SK-N-SH treated with all-trans-retinoic acid at 6 μM for 48 hours (cell line): ENCODE results near the gene PPP2R5B.

Source experiments
- ATAC-seq: fragments of 200-7000 bp; cut with Tn5 transposase; 3 replicates; pipeline ENCODE4 v1.9.1; 2020; ENCODE audit warnings: mild to moderate bottlenecking, moderate library complexity
- ARNTL ChIP-seq: fragments of 450-650 bp; formaldehyde crosslinking; IDR thresholded peaks from 2 replicates; pipeline ENCODE4 v1.5.0; 2020; ENCODE audit warnings: low read depth, mild to moderate bottlenecking, moderate library complexity, borderline replicate concordance
- BACH2 ChIP-seq: fragments of 250-450 bp; sonication (Bioruptor Pico); IDR thresholded peaks from 2 replicates; pipeline ENCODE4 v1.9.0; 2021; ENCODE audit warnings: mild to moderate bottlenecking, borderline replicate concordance
- CREB5 ChIP-seq: fragments of 250-450 bp; sonication (Bioruptor Pico); IDR thresholded peaks from 2 replicates; pipeline ENCODE4 v1.5.1; 2020; ENCODE audit warnings: low read depth, mild to moderate bottlenecking, moderate library complexity
- CSDC2 ChIP-seq: fragments of 250-450 bp; sonication (Bioruptor Pico); IDR thresholded peaks from 2 replicates; pipeline ENCODE4 v1.5.0; 2020; ENCODE audit warnings: mild to moderate bottlenecking, moderate library complexity
- ESRRG ChIP-seq: fragments of 250-450 bp; sonication (Bioruptor Pico); IDR thresholded peaks from 2 replicates; pipeline ENCODE4 v1.6.1; 2021; ENCODE audit warnings: mild to moderate bottlenecking
- GLIS3 ChIP-seq: fragments of 250-450 bp; sonication (Bioruptor Pico); IDR thresholded peaks from 2 replicates; pipeline ENCODE4 v1.5.0; 2020; ENCODE audit warnings: mild to moderate bottlenecking, moderate library complexity
- ISL1 ChIP-seq: fragments of 250-450 bp; sonication (Bioruptor Pico); IDR thresholded peaks from 2 replicates; pipeline ENCODE4 v2.1.2; 2022; ENCODE audit warnings: mild to moderate bottlenecking, moderate library complexity
- OSR1 ChIP-seq: fragments of 250-450 bp; sonication (Bioruptor Pico); IDR thresholded peaks from 2 replicates; pipeline ENCODE4 v1.8.0; 2022; ENCODE audit warnings: moderate library complexity, mild to moderate bottlenecking, inconsistent platforms
- PPARA ChIP-seq: fragments of 250-450 bp; sonication (Bioruptor Pico); IDR thresholded peaks from 2 replicates; pipeline ENCODE4 v1.5.0; 2020; ENCODE audit warnings: mild to moderate bottlenecking, borderline replicate concordance
- RARB ChIP-seq: fragments of 250-450 bp; sonication (Bioruptor Pico); IDR thresholded peaks from 2 replicates; pipeline ENCODE4 v1.8.0; 2021; ENCODE audit warnings: mild to moderate bottlenecking, moderate library complexity
- SNAI2 ChIP-seq: fragments of 250-450 bp; sonication (Bioruptor Pico); IDR thresholded peaks from 2 replicates; pipeline ENCODE4 v1.5.0; 2020; ENCODE audit warnings: mild to moderate bottlenecking, moderate library complexity
- TCF4 ChIP-seq: fragments of 250-450 bp; sonication (Bioruptor Pico); IDR thresholded peaks from 2 replicates; pipeline ENCODE4 v1.8.0; 2021; ENCODE audit warnings: mild to moderate bottlenecking, moderate library complexity, borderline replicate concordance
- TOX ChIP-seq: fragments of 250-450 bp; sonication (Bioruptor Pico); IDR thresholded peaks from 2 replicates; pipeline ENCODE4 v1.8.0; 2021; ENCODE audit warnings: mild to moderate bottlenecking, moderate library complexity, borderline replicate concordance
- ZC3H10 ChIP-seq: fragments of 250-450 bp; sonication (Bioruptor Pico); IDR thresholded peaks from 2 replicates; pipeline ENCODE4 v1.5.1; 2021; ENCODE audit warnings: mild to moderate bottlenecking, moderate library complexity
- ZFP30 ChIP-seq: fragments of 450-650 bp; formaldehyde crosslinking; IDR thresholded peaks from 2 replicates; pipeline ENCODE4 v1.5.0; 2022; ENCODE audit warnings: mild to moderate bottlenecking, moderate library complexity
- ZNF565 ChIP-seq: fragments of 450-650 bp; formaldehyde crosslinking; conservative IDR thresholded peaks from 2 replicates; pipeline ENCODE4 v1.5.0; 2020; ENCODE audit warnings: low read depth, mild to moderate bottlenecking, moderate library complexity
- ZNF70 ChIP-seq: fragments of 450-650 bp; formaldehyde crosslinking; IDR thresholded peaks from 2 replicates; pipeline ENCODE4 v1.5.0; 2020; ENCODE audit warnings: mild to moderate bottlenecking, moderate library complexity
- ZNF8 ChIP-seq: fragments of 450-650 bp; formaldehyde crosslinking; IDR thresholded peaks from 2 replicates; pipeline ENCODE4 v1.5.0; 2020; ENCODE audit warnings: mild to moderate bottlenecking, moderate library complexity
- TF ChIP-seq, protein P1 (sequence below): fragments of 250-450 bp; sonication (Bioruptor Pico); IDR thresholded peaks from 2 replicates; pipeline ENCODE4 v1.8.0; 2021; ENCODE audit warnings: low read depth, mild to moderate bottlenecking, moderate library complexity, borderline replicate concordance
- TF ChIP-seq, protein P2 (sequence below): fragments of 250-450 bp; sonication (Bioruptor Pico); IDR thresholded peaks from 2 replicates; pipeline ENCODE4 v1.8.0; 2020; ENCODE audit warnings: mild to moderate bottlenecking, moderate library complexity, borderline replicate concordance
- TF ChIP-seq, protein P3 (sequence below): fragments of 250-450 bp; sonication (Bioruptor Pico); IDR thresholded peaks from 2 replicates; pipeline ENCODE4 v1.5.1; 2021; ENCODE audit warnings: mild to moderate bottlenecking, moderate library complexity

PPP2R5B gene

DNA sequence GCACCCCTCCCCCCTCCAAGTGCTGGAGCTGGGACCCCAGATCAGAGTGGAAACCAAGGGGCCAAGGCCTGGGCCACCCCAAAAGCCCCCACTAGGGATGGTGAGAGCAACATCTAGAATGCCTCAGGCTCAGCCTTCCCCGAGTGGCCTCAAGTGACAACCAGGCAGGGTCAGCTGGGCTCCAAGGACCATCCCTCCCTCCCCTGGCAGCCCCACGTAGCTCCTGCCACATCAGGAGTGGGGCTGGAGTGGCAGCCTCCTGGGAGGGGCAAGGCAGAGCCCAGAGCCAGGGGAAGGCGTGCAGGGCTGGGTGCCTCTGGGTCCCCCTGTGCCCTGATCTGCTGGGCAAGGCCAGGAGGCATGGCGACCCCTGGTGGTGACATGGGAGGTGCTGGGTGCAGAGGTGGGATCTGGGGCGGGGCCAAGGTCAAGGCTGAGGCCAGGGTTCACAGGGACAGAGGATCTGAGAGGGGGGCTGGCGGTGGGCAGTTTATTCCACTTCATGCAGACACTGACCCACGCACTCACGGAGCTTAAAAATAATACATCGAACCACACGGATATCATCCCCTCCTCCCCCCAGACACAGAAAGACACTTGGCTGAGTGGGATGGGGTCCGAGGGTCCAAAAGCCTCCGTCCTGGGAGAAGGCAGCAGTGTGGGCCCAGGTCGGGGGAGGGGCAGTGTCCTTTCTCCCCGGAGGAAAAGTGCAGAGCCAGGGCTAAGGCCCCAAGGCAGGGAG is 30.2 kb upstream of the PPP2R5B start:
- ATAC-seq, result peak; percentile 92
- TF ChIP-seq, protein P1, sequence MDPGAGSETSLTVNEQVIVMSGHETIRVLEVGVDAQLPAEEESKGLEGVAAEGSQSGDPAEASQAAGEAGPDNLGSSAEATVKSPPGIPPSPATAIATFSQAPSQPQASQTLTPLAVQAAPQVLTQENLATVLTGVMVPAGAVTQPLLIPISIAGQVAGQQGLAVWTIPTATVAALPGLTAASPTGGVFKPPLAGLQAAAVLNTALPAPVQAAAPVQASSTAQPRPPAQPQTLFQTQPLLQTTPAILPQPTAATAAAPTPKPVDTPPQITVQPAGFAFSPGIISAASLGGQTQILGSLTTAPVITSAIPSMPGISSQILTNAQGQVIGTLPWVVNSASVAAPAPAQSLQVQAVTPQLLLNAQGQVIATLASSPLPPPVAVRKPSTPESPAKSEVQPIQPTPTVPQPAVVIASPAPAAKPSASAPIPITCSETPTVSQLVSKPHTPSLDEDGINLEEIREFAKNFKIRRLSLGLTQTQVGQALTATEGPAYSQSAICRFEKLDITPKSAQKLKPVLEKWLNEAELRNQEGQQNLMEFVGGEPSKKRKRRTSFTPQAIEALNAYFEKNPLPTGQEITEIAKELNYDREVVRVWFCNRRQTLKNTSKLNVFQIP (CRISPR knock-in tag), result no peak
- TF ChIP-seq OSR1 (no peak), CSDC2 (CRISPR knock-in tag) (no peak), SNAI2 (CRISPR knock-in tag) (no peak), ESRRG (no peak), CREB5 (CRISPR knock-in tag) (no peak), ZNF70 (no peak), PPARA (CRISPR knock-in tag) (no peak), ZNF565 (no peak), GLIS3 (CRISPR knock-in tag) (no peak), ZFP30 (CRISPR knock-in tag) (no peak), ISL1 (CRISPR knock-in tag) (no peak)
- TF ChIP-seq, protein P2, sequence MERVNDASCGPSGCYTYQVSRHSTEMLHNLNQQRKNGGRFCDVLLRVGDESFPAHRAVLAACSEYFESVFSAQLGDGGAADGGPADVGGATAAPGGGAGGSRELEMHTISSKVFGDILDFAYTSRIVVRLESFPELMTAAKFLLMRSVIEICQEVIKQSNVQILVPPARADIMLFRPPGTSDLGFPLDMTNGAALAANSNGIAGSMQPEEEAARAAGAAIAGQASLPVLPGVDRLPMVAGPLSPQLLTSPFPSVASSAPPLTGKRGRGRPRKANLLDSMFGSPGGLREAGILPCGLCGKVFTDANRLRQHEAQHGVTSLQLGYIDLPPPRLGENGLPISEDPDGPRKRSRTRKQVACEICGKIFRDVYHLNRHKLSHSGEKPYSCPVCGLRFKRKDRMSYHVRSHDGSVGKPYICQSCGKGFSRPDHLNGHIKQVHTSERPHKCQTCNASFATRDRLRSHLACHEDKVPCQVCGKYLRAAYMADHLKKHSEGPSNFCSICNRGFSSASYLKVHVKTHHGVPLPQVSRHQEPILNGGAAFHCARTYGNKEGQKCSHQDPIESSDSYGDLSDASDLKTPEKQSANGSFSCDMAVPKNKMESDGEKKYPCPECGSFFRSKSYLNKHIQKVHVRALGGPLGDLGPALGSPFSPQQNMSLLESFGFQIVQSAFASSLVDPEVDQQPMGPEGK, result no peak

DNA sequence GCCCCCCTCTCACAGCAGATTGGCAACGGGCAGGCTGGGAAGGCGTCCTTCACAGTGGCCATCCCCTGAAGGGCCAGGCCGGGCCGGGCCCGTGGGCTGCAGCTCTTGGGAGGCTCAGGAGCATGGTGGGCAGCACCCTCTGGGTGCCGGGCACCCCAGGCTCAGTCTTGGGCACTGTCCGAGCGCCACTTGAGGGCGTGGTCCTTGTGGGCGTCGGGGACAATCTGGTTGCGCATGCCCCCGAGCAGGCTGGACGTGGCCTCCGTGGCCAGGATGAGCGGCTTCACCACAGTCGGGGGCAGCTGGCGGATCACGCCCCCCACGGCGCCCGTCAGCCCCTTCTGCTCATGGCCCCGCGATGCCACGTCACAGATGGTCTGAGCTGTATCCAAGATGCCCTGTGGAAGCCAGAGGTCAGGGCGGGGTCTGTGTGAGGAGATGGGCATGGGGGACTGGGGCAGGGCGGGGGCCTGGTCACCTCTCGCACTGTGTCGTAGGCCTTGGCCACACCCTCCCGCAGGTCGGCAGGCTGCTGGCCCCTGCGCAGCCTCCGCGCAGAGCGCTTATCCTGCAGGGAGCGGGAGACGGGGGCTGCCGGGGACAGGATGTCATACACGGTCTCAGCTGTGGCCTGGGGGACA is 29.6 kb upstream of the PPP2R5B start:
- TF ChIP-seq, protein P1 (CRISPR knock-in tag), result no peak
- no peak for TF ChIP-seq GLIS3 (CRISPR knock-in tag)
- TF ChIP-seq, protein P3, sequence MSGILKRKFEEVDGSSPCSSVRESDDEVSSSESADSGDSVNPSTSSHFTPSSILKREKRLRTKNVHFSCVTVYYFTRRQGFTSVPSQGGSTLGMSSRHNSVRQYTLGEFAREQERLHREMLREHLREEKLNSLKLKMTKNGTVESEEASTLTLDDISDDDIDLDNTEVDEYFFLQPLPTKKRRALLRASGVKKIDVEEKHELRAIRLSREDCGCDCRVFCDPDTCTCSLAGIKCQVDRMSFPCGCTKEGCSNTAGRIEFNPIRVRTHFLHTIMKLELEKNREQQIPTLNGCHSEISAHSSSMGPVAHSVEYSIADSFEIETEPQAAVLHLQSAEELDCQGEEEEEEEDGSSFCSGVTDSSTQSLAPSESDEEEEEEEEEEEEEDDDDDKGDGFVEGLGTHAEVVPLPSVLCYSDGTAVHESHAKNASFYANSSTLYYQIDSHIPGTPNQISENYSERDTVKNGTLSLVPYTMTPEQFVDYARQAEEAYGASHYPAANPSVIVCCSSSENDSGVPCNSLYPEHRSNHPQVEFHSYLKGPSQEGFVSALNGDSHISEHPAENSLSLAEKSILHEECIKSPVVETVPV, result no peak
- TF ChIP-seq ZNF8 (CRISPR knock-in tag), result no peak
- TF ChIP-seq TOX (CRISPR knock-in tag), result no peak
- TF ChIP-seq ZFP30 (CRISPR knock-in tag), result no peak
- no peak for TF ChIP-seq ESRRG
- no peak for TF ChIP-seq ARNTL
- TF ChIP-seq ZC3H10 (CRISPR knock-in tag), result no peak
- no peak for TF ChIP-seq TCF4 (CRISPR knock-in tag)
- TF ChIP-seq PPARA (CRISPR knock-in tag), result no peak
- TF ChIP-seq OSR1, result no peak
- TF ChIP-seq, protein P2, result no peak
- no peak for TF ChIP-seq RARB (CRISPR knock-in tag)
- TF ChIP-seq CSDC2 (CRISPR knock-in tag), result no peak
- TF ChIP-seq ISL1 (CRISPR knock-in tag), result no peak
- TF ChIP-seq BACH2, result no peak
- TF ChIP-seq ZNF565, result no peak
- no peak; the same call in 2 of the 3 replicates for ATAC-seq
